Activated T-cell treated with anti-CD3 and anti-CD28 coated beads, Interleukin-2, amount 50 U/mL, for 24 hours (primary cell): ENCODE data around the gene NR2C2.
A peak's percentile ranks its signal among the peaks of the same experiment; 100 is the strongest.

Source experiments
- DNase-seq: peaks from one replicate; pipeline ENCODE4 v3.0.0-alpha.2; 2020
- H3K27ac Mint-ChIP-seq: 2 replicates; pipeline ENCODE4 v1.8.0; 2020; ENCODE audit warnings: mild to moderate bottlenecking, mixed read lengths
- H3K27me3 Mint-ChIP-seq: 2 replicates; pipeline ENCODE4 v1.8.0; 2020; ENCODE audit warnings: mixed read lengths
- H3K36me3 Mint-ChIP-seq: 2 replicates; pipeline ENCODE4 v1.8.0; 2020; ENCODE audit warnings: low read depth, mixed read lengths
- H3K4me1 Mint-ChIP-seq: 2 replicates; pipeline ENCODE4 v1.8.0; 2020; ENCODE audit warnings: low read depth, mixed read lengths
- H3K4me3 Mint-ChIP-seq: 2 replicates; pipeline ENCODE4 v1.8.0; 2020; ENCODE audit warnings: mild to moderate bottlenecking, moderate library complexity, mixed read lengths
- H3K9me3 Mint-ChIP-seq: 2 replicates; pipeline ENCODE4 v1.8.0; 2020; ENCODE audit warnings: mixed read lengths

The NR2C2 gene

DNA sequence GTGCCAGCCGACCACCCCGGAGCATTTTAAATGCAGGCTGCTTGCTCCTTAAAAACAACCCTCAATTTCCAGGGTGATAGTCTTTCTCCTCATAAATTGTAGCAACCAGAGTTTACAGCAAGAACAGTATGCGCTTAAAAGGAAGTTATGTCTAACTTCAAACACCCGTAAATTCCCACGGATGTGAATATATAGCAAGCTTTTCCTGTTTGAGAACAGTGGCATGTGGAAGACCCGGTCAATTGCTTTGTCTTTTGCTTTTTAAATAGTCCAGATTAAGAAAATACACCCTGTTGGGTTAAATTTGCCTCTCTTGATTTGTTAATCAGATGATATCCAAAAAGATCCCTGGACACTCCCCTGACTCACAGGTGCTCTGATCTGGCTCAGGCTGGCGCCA, 96.9 kb downstream of the NR2C2 start:
- no peaks in the 10 kb centered on the region for H3K27me3 Mint-ChIP-seq
- H3K4me3 Mint-ChIP-seq: no peak overlapping the region
- no peaks in the 10 kb centered on the region for H3K9me3 Mint-ChIP-seq
- H3K36me3 Mint-ChIP-seq: peaks cover 97% of the 10 kb centered on the region
- DNase-seq: no peak
- peaks cover 36% of the 10 kb centered on the region for H3K4me1 Mint-ChIP-seq
- H3K27ac Mint-ChIP-seq: peak overlapping the region; percentile 58

DNA sequence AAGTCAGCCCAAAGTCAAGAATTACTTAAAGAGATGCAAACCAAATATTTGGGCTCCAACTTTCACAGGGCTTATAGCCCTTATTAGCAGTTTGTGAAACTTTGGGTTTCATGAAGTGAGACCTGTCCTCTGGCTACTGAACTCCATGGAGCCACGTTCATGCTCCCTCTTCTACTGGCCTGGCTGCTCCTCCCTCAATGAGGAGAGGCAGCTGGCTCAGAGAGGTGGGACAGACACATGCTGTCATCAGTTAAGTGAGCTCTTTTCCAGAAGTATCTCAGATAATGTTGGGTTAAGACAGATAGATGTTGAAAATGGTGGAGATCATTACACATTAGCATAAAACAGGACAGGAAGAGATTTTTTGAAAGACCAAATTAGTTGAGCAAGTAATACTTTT, 98.3 kb downstream of the NR2C2 start:
- Mint-ChIP-seq H3K27me3 (no peaks in the 10 kb centered on the region), H3K4me3 (no peak overlapping the region), H3K36me3 (peaks cover 100% of the 10 kb centered on the region), H3K4me1 (peaks cover 43% of the 10 kb centered on the region), H3K9me3 (no peaks in the 10 kb centered on the region), H3K27ac (peak overlapping the region; percentile 58)
- no peak for DNase-seq

DNA sequence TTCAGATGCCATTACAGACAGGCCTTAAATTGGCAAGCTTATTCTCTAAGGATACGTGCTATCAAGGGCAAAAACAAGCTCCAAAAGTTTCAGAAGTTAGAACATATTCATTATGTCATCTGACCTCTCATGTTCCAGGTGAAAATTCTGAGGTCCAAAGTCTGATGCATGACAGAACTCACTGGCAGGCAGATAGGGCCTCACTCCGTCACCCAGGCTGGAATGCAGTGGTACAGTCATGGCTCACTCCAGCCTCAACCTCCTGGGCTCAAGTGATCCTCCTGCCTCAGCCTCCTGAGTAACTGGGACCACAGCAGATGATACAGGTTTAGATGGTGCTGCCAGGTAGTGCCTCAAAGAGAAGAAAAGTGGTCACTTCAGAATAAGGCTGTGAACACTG, 102.2 kb downstream of the NR2C2 start:
- Mint-ChIP-seq H3K27ac (peak overlapping the region; percentile 80), H3K36me3 (peaks cover 99% of the 10 kb centered on the region), H3K4me3 (no peak overlapping the region), H3K9me3 (no peaks in the 10 kb centered on the region), H3K27me3 (no peaks in the 10 kb centered on the region), H3K4me1 (peaks cover 43% of the 10 kb centered on the region)
- DNase-seq: no peak

DNA sequence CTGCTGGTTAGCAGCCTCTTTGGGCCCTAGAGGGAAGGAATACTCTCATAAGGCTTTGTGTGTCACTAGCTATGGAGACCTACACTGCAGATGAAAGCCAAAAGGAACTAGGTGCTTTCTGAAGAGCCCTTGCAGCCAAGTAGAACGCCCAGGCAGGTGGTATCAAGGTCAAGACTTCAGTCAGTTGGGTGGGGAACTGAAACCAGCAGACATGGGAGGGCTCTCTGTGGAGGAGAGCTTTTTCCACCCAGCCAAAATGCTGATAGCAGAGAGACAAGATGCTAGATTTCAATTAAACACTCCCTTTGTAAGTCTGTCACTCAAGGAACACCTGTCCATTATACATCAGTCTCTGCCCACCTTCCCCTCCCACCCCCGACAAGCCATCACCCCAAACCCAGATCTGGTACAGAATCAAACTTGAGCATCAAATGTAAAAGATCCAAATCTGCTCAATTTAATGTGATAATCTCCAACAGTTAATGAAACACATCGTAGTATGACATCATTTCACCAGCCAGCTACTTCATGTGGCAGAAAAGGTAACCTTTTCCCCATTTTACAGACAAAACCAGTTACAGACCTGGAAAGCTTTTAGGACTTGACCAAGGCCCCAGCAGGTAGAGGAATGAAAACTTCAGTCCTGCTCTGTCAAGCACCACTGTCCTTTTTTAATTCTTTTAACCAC, 103.2 kb downstream of the NR2C2 start:
- DNase-seq: no peak
- peak overlapping the region; percentile 80 for H3K27ac Mint-ChIP-seq
- H3K27me3 Mint-ChIP-seq: no peaks in the 10 kb centered on the region
- peaks cover 44% of the 10 kb centered on the region for H3K4me1 Mint-ChIP-seq
- H3K4me3 Mint-ChIP-seq: no peak overlapping the region
- peaks cover 98% of the 10 kb centered on the region for H3K36me3 Mint-ChIP-seq
- no peaks in the 10 kb centered on the region for H3K9me3 Mint-ChIP-seq

DNA sequence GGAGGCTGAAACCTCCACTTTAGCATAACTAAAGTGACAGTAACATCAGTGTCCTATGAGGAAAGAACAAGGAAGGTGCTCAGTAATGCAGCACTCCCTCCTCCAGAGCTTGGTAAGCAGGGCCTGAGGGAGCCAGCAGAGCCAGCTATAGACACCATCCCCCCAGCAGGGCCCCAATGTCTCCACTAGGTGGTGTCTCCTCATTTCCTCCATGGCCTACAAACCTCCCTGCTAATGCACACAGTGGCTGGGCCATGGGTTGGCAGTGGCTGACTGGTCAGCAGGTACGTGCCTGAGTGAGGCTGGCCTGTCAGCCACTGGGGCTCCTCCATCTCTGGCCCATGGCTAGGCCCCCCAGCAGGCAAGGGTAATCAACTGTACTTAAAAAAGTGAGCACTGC, 104.1 kb downstream of the NR2C2 start:
- DNase-seq: peak; percentile 54
- H3K36me3 Mint-ChIP-seq: peaks cover 98% of the 10 kb centered on the region

DNA sequence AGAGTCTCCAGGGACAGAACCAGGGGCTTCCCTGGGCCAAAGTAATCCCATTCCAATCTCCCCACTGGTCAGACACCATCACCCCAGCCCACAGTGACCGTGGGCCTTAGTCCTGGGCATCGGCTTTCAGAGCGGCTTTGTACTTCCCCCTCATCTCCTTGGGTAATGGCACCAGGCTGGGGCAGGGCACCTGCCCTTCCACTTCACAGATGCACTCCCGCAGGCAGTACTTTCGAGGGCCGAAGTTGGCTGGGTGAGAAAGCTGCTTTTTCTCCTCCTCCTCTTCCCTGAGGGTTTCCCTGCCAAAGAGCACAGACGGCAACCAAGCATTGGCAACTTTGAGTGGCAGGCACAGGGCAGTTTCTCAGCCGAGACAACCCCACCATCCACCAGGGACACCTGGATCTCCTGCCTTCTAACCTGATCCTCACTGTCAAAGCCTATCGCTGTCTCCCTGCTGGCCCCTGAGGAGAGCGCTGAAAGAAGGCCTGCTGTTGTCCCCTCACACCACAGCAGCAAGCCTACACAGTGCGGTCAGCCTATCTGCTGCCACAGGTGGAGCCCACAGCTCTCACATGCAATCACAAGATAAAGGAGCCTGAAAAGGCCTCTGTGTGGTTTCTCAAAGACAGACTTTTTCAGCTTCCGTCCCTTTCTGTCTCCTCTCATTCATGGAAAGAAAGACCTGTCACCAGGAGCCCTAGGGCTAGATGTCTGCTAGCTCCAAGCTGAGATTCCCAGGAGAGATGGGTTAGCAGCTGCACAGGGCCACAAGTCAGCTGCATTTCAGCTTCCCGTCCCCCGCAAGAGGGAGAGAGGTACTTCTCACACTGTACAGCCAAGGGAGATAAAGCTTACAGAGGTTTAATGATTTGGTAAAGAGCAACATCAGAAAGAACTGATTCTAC, 105.2 kb downstream of the NR2C2 start:
- Mint-ChIP-seq H3K36me3 (peaks cover 98% of the 10 kb centered on the region), H3K27ac (peak overlapping the region; percentile 42), H3K27me3 (no peaks in the 10 kb centered on the region), H3K9me3 (no peaks in the 10 kb centered on the region), H3K4me3 (no peak overlapping the region), H3K4me1 (peaks cover 60% of the 10 kb centered on the region)
- no peak for DNase-seq

More for the DNA sequence above, 104.1 kb downstream of the NR2C2 start:
- Mint-ChIP-seq H3K9me3 (no peaks in the 10 kb centered on the region), H3K4me3 (no peak overlapping the region), H3K4me1 (peaks cover 49% of the 10 kb centered on the region), H3K27me3 (no peaks in the 10 kb centered on the region), H3K27ac (peak overlapping the region; percentile 42)

DNA sequence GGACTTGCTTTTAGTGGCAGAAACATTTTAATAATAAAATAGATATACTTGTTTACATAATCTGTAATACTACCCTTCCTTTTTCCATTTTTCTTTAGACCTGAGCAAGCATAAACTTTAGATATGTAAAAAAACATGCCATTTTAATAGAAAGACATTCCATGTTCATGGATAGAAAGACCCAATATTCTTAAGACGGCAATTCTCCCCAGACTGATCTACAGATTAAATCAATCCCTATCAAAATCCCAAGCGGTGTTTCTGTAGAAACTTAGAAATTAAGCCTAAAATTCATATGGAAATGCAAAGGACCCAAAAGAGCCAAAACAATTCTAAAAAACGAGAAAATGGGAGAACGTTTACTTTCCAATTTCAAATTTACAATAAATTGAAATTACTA, 106.2 kb downstream of the NR2C2 start:
- no peak overlapping the region for H3K4me3 Mint-ChIP-seq
- H3K4me1 Mint-ChIP-seq: peaks cover 62% of the 10 kb centered on the region
- peaks cover 98% of the 10 kb centered on the region for H3K36me3 Mint-ChIP-seq
- no peaks in the 10 kb centered on the region for H3K27me3 Mint-ChIP-seq
- peak overlapping the region; percentile 37 for H3K27ac Mint-ChIP-seq
- no peaks in the 10 kb centered on the region for H3K9me3 Mint-ChIP-seq
- DNase-seq: no peak

DNA sequence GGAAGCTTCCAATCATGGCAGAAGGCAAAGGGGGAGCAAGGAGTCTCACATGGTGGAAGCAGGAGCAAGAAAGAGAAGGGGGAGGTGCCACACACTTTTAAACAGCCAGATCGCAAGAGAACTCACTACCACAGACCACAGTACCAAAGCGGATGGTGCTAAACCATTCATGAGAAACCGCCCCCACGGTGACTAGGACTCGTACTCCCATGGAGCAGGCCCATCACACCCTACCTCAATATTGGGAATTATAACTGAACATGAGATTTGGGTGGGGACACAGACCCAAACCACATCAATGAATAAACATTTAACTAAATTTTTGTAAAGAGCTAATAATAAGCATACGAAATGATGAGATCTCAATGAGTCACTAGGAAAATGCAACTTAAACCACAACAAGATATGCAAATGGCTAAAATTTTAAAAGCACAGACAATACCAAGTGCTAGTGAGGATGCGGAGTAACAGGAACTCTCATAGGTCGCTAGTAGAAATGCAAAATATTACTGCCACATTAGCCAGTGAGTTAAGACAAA, 107.7 kb downstream of the NR2C2 start:
- Mint-ChIP-seq H3K4me3 (peak overlapping the region; percentile 45), H3K36me3 (peaks cover 98% of the 10 kb centered on the region), H3K27ac (peak overlapping the region; percentile 91), H3K27me3 (no peaks in the 10 kb centered on the region), H3K9me3 (no peaks in the 10 kb centered on the region), H3K4me1 (peaks cover 69% of the 10 kb centered on the region)
- DNase-seq: peak; percentile 75

DNA sequence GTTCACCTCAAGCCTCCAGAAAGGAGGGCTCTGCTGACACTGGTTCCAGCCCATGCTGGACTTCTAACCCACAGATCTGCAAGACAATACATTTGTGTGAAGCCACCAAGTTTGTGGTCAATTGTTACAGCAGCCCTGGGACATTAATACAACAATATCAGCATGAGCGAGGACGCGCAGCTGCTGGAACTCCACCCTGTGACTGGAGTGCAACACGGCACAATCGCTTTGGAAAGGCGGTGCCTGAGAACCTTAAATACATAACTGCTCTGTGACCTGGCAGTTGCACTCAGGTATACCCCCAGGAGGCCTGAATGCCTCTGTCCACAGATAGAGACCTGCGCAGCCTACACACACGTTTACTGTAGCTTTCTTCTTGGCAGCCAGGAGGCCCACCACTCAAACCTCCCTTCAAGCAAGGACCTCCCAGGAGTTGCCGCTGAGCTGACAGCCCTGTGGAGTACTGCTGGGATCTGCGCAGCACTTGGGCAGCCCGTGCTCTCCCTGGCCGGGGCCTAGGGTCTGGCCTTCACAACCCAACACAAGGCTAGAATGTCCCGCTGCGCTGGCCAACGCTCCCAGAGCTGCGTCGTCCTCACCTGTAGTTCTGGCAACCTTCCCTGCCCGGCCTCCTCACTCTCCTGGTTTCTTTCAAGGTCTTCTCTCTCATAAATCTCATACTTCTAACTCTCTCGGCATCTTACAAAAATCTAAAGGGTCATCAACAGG, 109.5 kb downstream of the NR2C2 start:
- H3K27ac Mint-ChIP-seq: no peak overlapping the region
- H3K4me3 Mint-ChIP-seq: no peak overlapping the region
- H3K36me3 Mint-ChIP-seq: peaks cover 91% of the 10 kb centered on the region
- H3K9me3 Mint-ChIP-seq: no peaks in the 10 kb centered on the region
- no peak for DNase-seq
- H3K27me3 Mint-ChIP-seq: no peaks in the 10 kb centered on the region
- H3K4me1 Mint-ChIP-seq: peaks cover 63% of the 10 kb centered on the region

DNA sequence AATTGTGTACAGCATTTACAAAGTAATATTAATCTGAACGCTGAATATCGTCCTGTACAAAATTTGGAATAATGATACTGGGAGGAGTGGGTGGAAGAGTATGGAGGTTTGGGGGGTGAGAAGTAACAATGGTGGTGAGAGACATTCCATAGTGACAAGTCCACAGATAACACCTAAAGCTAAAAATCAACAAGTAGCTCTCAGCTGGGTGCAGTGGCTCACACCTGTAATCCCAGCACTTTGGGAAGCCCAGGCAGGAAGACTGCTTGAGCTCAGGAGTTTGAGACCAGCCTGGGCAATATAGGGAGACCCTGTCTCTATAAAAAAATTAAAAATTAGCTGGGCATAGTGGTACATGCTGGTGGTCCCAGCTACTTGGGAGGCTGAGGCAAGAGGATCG, 112.6 kb downstream of the NR2C2 start:
- H3K9me3 Mint-ChIP-seq: no peaks in the 10 kb centered on the region
- peaks cover 54% of the 10 kb centered on the region for H3K4me1 Mint-ChIP-seq
- H3K27ac Mint-ChIP-seq: peak overlapping the region; percentile 60
- no peaks in the 10 kb centered on the region for H3K27me3 Mint-ChIP-seq
- no peak for DNase-seq
- peaks cover 80% of the 10 kb centered on the region for H3K36me3 Mint-ChIP-seq
- H3K4me3 Mint-ChIP-seq: no peak overlapping the region

DNA sequence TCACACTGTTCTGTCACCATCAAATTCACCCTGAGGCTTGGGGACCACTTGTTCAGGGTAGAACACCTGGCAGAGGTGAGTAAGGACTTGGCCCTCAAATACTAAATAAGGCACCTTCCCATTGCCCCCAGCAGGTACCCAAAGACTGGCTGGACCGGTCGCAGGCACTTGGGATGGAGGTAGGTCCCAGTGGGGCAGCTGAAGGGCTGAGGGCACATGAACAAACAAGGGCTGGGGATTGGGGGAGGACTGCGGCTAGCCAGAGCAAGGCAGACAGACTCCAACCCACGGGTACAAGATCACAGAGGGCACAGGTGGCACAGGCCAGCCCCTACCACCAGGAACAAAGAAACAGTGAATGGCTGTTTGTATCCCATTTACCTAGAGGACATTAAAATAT, 115.9 kb downstream of the NR2C2 start:
- H3K27me3 Mint-ChIP-seq: no peaks in the 10 kb centered on the region
- peak overlapping the region; percentile 98 for H3K4me3 Mint-ChIP-seq
- no peak for DNase-seq
- H3K4me1 Mint-ChIP-seq: peaks cover 37% of the 10 kb centered on the region
- no peaks in the 10 kb centered on the region for H3K9me3 Mint-ChIP-seq
- peak overlapping the region; percentile 99 for H3K27ac Mint-ChIP-seq
- H3K36me3 Mint-ChIP-seq: peaks cover 50% of the 10 kb centered on the region

DNA sequence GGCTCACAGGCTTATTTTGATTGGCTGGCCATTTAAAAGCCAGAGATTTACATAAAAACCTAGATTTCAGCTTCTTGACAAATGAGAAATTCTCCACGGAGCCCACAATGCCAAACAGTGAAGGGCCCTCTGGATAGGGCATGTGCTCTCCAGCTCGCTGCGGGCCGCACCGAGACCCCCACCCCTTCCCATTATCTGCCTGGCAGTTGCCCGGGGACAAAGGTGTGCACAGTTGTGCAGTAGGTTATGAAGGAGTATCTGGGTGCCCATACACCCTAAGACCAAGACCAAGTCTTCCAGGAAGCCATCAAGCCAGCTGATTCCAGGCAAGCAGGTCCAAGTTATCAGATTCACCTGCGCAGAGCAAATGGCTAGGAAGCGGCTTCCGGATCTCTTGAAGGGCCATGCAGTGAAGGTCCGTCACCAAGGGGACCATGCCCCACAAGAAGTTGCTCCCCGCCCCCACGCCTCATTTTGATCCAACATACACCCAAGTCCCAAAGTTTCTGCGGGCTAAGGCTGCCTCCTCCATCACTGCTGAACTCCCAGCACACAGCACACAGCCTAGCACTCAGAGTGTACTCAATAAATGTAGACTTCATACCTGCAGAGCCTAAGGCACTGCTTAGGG, 116.4 kb downstream of the NR2C2 start:
- Mint-ChIP-seq H3K36me3 (peaks cover 44% of the 10 kb centered on the region), H3K9me3 (no peaks in the 10 kb centered on the region), H3K27me3 (no peaks in the 10 kb centered on the region), H3K4me1 (peaks cover 33% of the 10 kb centered on the region), H3K4me3 (peak overlapping the region; percentile 98), H3K27ac (peak overlapping the region; percentile 99)
- DNase-seq: no peak

DNA sequence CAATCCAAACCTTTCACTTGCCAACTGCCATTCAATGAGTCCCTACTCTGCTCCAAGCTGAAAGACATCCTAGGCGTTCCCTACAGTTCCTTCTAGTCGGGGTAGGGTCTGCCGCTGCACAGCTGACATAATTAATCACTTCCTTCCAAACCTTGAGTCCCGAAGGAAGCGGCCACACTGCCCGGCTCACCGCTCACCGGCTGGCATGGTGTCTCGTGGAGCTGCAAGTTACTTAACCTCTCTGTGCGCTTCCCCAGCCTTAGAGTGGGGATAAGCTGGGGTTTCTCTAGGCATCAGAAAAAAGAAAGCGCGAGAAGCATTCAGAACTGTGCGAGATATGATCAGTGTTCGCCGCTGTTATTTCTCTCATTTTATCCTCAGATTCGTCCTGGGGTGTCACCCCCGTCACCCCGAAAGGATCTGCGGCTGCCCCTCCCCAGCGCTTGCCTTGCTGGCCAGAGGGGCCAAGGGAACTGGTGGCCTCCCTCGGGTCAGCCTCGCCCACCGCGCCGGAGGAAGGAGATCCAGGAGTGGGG, 117.0 kb downstream of the NR2C2 start:
- no peak for DNase-seq

More for the DNA sequence above, 117.0 kb downstream of the NR2C2 start:
- no peaks in the 10 kb centered on the region for H3K27me3 Mint-ChIP-seq
- H3K9me3 Mint-ChIP-seq: no peaks in the 10 kb centered on the region
- H3K4me3 Mint-ChIP-seq: peak overlapping the region; percentile 98
- H3K27ac Mint-ChIP-seq: peak overlapping the region; percentile 99
- peaks cover 33% of the 10 kb centered on the region for H3K4me1 Mint-ChIP-seq
- H3K36me3 Mint-ChIP-seq: peaks cover 38% of the 10 kb centered on the region
